IMR-90 (cell line): ENCODE results near the gene PHF19.

ENCODE experiments used
- BHLHE40 ChIP-seq: fragments of 150-350 bp; IDR thresholded peaks from 2 replicates; pipeline ENCODE4 v1.6.1; 2016; ENCODE audit warnings: mild to moderate bottlenecking, low read depth, low read length
- CEBPB ChIP-seq: IDR thresholded peaks from 2 replicates; pipeline ENCODE4 v1.6.1; 2012; ENCODE audit warnings: low read depth, low read length, improper control_type of control experiment
- CHD1 ChIP-seq: IDR thresholded peaks from 2 replicates; pipeline ENCODE4 v1.6.1; 2012; ENCODE audit warnings: low read depth, low read length, improper control_type of control experiment
- MAZ ChIP-seq: IDR thresholded peaks from 2 replicates; pipeline ENCODE4 v1.6.1; 2012; ENCODE audit warnings: low read depth, mild to moderate bottlenecking, low read length, improper control_type of control experiment, moderate library complexity, borderline replicate concordance
- MXI1 ChIP-seq: IDR thresholded peaks from 2 replicates; pipeline ENCODE4 v1.6.1; 2012; ENCODE audit warnings: low read depth, mild to moderate bottlenecking, low read length, moderate library complexity, borderline replicate concordance
- POLR2A ChIP-seq: IDR thresholded peaks from 2 replicates; pipeline ENCODE4 v1.6.1; 2012; ENCODE audit warnings: mild to moderate bottlenecking, low read depth, low read length
- RAD21 ChIP-seq: IDR thresholded peaks from 2 replicates; pipeline ENCODE4 v1.6.1; 2012; ENCODE audit warnings: low read length, improper control_type of control experiment
- RFX5 ChIP-seq: IDR thresholded peaks from 2 replicates; pipeline ENCODE4 v1.8.0; 2012; ENCODE audit warnings: low read depth, mild to moderate bottlenecking, low read length, moderate library complexity
- TF ChIP-seq, protein P1 (sequence below): conservative IDR thresholded peaks from 2 replicates; pipeline ENCODE4 v1.5.1; 2012; ENCODE audit warnings: mild to moderate bottlenecking, low read depth, low read length, improper control_type of control experiment
- TF ChIP-seq, protein P2 (sequence below): fragments of 150-350 bp; IDR thresholded peaks from 2 replicates; pipeline ENCODE4 v1.6.1; 2017; ENCODE audit warnings: mild to moderate bottlenecking, antibody characterized with exemption, low read length, low read depth
- TF ChIP-seq, protein P3 (sequence below): fragments of 150-350 bp; IDR thresholded peaks from 2 replicates; pipeline ENCODE4 v1.6.1; 2016; ENCODE audit warnings: low read depth, mild to moderate bottlenecking, low read length, moderate library complexity, borderline replicate concordance

DNA sequence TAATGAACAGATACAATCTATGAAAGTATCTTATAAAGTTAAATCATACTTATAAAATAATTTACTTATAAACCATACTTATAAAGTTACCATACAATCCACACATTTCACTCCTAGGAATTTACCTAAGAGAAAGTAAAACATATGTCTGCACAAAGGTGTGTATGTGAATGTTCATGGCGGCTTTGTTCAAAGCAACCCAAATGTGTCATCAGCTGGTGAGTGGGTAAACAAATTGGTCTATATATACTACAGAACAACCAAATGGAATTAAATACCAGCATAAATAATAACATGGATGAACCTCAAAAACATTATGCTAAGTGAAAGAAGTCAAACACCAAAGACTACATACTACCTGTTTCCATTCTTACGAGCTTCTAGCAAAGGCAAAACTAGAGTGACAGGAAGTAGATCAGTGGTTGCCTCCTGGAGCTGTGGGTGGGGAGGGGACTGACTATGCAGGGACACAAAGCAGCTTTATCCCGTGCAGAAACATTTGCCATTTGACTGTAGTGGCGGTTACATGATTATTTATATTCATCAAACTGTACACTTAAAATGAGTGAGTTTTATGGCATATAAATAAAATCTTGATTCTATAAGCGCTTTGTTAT, 39.0 kb upstream of the PHF19 start:
- TF ChIP-seq, protein P1, sequence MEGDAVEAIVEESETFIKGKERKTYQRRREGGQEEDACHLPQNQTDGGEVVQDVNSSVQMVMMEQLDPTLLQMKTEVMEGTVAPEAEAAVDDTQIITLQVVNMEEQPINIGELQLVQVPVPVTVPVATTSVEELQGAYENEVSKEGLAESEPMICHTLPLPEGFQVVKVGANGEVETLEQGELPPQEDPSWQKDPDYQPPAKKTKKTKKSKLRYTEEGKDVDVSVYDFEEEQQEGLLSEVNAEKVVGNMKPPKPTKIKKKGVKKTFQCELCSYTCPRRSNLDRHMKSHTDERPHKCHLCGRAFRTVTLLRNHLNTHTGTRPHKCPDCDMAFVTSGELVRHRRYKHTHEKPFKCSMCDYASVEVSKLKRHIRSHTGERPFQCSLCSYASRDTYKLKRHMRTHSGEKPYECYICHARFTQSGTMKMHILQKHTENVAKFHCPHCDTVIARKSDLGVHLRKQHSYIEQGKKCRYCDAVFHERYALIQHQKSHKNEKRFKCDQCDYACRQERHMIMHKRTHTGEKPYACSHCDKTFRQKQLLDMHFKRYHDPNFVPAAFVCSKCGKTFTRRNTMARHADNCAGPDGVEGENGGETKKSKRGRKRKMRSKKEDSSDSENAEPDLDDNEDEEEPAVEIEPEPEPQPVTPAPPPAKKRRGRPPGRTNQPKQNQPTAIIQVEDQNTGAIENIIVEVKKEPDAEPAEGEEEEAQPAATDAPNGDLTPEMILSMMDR: no peak
- TF ChIP-seq MXI1: no peak
- TF ChIP-seq, protein P2, sequence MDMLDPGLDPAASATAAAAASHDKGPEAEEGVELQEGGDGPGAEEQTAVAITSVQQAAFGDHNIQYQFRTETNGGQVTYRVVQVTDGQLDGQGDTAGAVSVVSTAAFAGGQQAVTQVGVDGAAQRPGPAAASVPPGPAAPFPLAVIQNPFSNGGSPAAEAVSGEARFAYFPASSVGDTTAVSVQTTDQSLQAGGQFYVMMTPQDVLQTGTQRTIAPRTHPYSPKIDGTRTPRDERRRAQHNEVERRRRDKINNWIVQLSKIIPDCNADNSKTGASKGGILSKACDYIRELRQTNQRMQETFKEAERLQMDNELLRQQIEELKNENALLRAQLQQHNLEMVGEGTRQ: no peak
- TF ChIP-seq RFX5: no peak
- TF ChIP-seq POLR2A: no peak
- no peak for TF ChIP-seq RAD21
- TF ChIP-seq BHLHE40: no peak
- TF ChIP-seq CHD1: no peak
- TF ChIP-seq MAZ: no peak
- no peak for TF ChIP-seq CEBPB
- TF ChIP-seq, protein P3, sequence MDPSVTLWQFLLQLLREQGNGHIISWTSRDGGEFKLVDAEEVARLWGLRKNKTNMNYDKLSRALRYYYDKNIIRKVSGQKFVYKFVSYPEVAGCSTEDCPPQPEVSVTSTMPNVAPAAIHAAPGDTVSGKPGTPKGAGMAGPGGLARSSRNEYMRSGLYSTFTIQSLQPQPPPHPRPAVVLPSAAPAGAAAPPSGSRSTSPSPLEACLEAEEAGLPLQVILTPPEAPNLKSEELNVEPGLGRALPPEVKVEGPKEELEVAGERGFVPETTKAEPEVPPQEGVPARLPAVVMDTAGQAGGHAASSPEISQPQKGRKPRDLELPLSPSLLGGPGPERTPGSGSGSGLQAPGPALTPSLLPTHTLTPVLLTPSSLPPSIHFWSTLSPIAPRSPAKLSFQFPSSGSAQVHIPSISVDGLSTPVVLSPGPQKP: no peak
